Endometrium (tissue), 2 donors: Measurements from ENCODE around the gene CHPF.

Experiments
- FAIRE-seq: peaks from 2 replicates; lab custom pipeline; 2012; peaks lifted over from hg19 to GRCh38; lab: Jason Lieb, UNC
- donor health status: control.
- donor health status: control.

The CHPF gene

GRCh38 chr2:219532378-219532649 lies 11.3 kb downstream of the CHPF start:
- no peak for FAIRE-seq

DNA sequence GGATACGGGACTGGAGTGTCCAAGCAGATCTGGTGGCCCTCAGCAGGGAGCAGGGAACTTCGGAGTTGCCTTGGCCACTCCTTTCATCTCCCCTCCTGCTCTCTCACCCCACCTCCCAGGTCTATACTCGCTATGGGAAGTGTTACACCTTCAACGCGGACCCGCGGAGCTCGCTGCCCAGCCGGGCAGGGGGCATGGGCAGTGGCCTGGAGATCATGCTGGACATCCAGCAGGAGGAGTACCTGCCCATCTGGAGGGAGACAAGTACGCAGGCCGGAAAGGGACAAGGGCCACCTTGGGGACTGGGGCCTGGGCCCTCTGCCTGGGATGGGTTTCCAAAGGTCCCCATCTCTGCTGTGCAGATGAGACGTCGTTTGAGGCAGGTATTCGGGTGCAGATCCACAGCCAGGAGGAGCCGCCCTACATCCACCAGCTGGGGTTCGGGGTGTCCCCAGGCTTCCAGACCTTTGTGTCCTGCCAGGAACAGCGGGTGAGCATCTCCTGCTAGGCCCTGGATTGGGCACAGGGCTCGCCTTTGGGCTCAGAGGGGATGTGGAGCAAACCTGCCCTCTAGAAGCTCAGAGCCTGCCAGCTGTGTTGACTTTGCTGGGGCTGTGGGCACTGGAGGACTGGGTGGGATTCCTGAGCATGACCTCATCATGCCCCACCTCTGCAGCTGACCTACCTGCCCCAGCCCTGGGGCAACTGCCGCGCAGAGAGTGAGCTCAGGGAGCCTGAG lies 11.8 kb downstream of the CHPF start:
- no peak for FAIRE-seq

- FAIRE-seq: peak; percentile 18
These were observed 13.3 kb downstream of the CHPF start for GRCh38 chr2:219530048-219530963.

DNA sequence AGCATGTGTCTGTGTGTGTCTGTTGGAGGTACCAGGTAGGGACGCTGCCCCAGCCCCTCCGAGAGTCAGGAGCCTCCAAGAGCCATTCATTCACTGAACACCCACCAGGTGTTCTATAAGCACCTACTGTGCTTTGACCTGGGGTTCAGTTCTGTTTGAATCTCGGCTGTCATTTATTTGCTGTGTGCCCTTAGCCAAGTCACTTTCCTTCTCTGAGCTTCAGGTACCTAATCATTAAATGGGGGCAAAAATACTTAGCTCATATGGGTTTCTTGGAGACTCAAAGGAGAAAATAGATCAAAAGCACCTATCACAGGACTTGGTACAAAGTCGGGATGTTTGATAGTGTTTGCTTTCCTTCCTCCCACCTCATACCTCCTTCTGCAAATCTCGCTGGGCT lies 16.1 kb downstream of the CHPF start:
- no peak for FAIRE-seq

DNA sequence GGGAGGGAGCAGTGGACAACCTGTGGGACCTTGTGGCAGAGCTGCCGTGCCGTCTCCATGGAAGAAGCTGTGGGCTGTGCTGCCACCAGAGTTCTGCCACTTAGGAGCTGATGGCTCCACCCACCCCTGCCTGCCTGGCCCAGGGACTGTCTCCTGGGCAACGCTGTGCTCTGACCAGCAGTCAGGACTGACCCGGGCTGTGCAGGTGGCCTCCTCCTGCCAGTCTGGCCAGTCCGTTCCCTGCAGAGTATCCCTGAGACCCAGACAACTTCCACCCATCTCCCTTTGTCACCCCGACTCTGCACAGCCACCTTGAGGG lies 16.6 kb downstream of the CHPF start:
- no peak for FAIRE-seq

DNA sequence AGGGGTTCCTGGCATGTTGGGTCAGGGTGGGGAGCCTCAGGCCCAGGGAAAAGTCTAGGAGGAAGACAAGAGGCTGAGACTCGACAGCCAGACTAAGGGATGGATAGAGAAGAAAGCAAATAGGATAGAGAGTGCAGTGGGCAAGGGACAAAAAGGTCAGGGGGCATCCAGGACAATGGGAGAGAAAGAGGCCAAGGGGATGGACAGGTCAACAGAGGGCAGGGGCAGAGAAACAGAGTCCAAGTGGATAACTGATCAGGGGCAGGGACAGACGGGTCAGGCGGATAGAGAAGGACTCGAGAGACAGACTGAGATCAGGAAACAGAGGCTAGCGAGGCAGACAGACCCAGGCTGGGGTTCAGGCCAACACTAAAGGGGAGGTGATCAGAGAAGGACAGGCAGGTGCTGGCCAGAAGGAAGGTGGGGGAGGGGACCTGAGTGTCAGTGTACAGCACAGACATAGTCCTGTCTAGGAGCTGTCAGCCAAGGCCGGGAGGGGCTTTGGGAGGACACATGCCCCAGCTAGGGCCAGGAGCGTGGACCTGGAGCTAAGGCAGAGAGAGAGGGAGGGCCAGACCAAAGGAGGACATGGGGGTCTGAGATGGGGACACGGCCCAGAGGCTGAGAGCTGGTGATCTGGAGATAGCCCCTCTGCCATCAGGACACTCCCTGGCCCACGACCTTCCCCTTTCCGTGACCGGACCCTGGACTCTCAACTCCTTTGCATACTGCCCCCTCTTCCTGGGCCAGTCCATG lies 17.1 kb downstream of the CHPF start:
- no peak for FAIRE-seq

DNA sequence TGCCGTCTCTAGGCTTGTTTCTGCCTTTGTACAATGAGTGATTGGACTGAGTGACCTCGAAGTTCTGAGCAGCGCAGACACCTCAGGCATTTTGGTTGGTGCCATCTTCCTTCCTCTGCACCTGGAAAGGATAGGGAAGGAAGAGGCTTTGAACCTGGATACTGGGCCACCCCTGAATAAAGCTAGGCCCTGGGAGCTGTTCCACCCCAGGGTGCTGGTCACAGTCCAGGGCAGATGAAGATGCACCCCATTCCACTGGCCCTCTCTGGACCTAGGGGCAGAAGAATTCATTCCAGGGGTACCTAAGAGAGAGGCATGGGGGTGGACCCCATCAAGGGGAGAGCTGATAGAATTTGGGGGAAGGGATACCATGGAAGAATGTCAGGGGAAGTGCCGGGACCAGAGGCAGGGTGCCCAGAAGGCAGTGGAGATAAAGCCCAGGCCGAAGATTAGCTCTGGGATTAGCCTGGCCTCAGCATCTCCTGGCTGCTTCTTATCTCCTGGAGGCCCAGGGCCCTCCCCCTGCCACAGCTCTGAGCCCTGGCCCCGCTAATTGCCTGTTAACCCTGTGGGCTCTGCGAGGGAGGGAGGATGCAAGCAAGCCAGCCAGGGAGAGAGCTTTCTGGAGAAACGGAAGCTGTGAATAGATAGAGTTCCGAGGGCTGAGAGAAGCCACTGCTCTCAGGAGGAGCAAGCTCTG lies 17.9 kb downstream of the CHPF start:
- FAIRE-seq: no peak

- no peak for FAIRE-seq
These were observed 18.8 kb downstream of the CHPF start for GRCh38 chr2:219524817-219525216.

DNA sequence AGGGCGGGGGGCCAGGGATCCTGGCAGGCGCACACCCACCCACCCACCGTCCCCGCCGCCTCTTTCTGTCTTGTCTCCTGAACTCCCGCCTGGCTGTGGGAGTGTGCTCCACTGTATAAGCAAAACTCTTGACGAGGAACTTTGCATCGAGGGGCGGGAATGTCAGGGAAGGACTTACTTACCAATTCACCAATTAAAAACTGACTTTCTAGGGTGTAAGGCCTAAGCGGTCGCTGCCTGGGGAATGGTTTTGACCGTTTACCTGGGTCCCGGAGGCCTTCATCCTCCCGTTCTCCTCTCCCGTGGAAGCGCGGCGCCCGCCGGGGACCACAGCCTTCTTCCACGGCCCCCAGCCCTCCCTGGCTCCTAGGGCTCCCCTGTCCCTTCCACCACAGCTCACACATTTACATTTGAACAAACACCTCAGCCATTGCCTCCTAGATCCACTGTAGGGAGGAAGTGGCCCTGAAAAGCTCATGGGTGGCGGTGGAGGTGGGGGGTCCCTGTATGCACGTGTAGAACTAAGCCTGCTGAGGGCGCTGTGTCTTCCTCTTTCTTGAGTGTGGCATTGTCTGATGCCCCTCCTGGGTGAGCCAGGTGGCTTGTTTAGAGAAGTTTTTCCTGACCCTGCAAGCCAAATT lies 20.5 kb downstream of the CHPF start:
- FAIRE-seq: no peak

- FAIRE-seq: no peak
These were observed 21.2 kb downstream of the CHPF start for GRCh38 chr2:219522111-219523030.

DNA sequence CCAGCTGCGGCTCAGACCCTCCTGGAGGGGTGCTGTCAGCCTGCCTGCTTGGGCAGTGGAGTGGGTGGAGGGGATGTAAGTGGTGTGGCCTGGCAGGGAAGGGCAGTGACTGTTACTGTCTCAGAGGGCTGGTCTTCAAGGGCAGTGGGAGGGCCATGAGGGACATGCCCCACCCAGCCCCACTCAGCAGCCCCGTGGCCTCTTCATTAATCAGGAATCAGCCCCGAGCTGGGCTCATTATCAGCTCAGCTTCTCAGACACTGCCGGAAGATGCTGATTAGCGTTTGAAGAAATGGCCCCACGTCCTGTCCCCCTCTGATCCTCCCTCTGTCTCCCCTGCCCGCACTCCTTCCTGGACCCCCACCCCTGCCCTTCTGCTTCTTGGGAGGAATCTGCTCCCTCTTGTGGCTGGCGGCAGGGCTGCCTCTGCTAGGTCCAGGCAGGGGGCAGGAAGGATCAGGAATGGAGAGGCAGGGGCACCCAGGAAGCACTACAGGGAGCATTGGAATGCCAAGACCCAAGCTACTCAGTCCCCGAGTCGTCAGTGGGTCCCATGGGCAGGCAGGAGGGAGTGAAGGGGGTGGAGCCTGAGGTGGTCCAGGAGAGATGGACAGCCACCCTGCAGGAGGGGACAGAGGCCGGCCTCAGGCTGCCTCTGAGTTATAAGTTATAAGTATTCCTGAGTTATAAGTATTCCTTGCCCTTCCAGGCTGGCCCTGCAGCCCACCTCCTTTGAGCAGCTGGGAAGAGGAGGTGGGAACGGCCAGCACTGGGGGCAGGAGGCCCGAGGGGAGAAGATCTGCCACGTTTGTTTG lies 22.3 kb downstream of the CHPF start:
- no peak for FAIRE-seq

- FAIRE-seq: no peak
These were observed 23.5 kb downstream of the CHPF start for GRCh38 chr2:219520079-219520478.

- FAIRE-seq: no peak
These were observed 24.1 kb downstream of the CHPF start for GRCh38 chr2:219519526-219519916.

DNA sequence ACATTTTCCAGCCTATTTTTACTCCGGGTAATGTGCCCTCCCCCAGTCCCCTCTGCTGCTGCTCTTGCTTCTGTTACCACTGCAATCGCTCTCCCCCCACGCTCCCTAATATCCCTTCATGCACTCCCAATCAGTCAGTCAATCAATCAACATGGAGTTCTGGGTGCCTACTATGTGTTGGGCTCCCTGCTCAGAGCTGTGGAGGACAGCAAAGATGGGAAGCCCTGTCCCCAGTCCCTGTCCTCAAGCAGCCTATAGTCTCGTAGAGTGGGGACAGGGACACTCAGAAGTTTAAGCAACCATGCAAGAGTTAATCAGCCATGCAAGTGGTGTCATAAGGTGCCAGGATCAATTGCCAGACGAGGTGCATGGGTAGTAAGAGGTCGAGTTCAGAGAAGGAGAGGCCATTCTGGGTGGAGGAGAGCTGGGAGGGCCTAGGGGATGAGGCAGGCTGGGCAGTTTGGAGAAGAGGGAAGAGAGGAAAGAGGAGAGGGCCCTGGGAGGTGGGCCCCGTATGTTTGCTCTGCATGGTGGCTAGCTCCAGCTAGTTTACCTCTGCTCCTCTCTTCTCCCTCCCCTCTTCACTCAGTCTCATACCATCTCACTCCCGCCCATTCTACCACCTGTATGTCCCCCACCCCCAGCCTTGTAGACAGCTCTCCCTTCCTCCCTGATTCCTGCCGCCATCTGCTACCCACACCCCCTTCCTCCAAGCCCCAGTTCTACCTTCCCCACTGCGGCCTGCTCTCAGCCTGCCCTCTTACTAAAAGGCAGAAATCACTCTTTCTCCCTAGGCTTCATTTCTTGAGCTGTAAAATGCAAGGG lies 25.4 kb downstream of the CHPF start:
- no peak for FAIRE-seq

- no peak for FAIRE-seq
These were observed 26.7 kb downstream of the CHPF start for GRCh38 chr2:219516888-219517287.

- no peak for FAIRE-seq
These were observed 27.6 kb downstream of the CHPF start for GRCh38 chr2:219515874-219516629.

- FAIRE-seq: no peak
These were observed 28.8 kb downstream of the CHPF start for GRCh38 chr2:219514836-219515235.

- no peak for FAIRE-seq
These were observed 29.3 kb downstream of the CHPF start, which contains the start of gene ASIC4 for GRCh38 chr2:219514196-219514761. Gene ASIC4 (plus strand): TSS chr2:219514482. CDS start chr2:219514725, 243 bp downstream.
